Type B pancreatic cell (in vitro differentiated cells): Measurements from ENCODE around the gene STING1. TPM values are rescaled to one million over a fixed set of nuclear protein-coding genes. Genes with fewer than 3 reads are reported as not detected.
"Not testable (repeated sequence)": the region's sequence is repeated elsewhere in the genome, so short reads cannot be mapped to it uniquely, and the experiment has no call there.

Experiments
- DNase-seq: peaks from one replicate; pipeline ENCODE4 v3.0.0; 2021; ENCODE audit warnings: mixed read lengths; ENCODE audit not compliant: unreplicated experiment; ENCODE audit errors: extremely low spot score
- H3K27ac Mint-ChIP-seq: 2 replicates; pipeline ENCODE4 v1.8.0; 2021; ENCODE audit warnings: mild to moderate bottlenecking, mixed read lengths
- H3K27me3 Mint-ChIP-seq: 2 replicates; pipeline ENCODE4 v1.8.0; 2021; ENCODE audit warnings: mixed read lengths
- H3K36me3 Mint-ChIP-seq: 2 replicates; pipeline ENCODE4 v1.8.0; 2021; ENCODE audit warnings: mixed read lengths
- H3K4me1 Mint-ChIP-seq: one replicate; pipeline ENCODE4 v1.8.0; 2021; ENCODE audit warnings: mixed read lengths; ENCODE audit not compliant: unreplicated experiment
- H3K4me3 Mint-ChIP-seq: 2 replicates; pipeline ENCODE4 v1.8.0; 2021; ENCODE audit warnings: mild to moderate bottlenecking, mixed read lengths
- H3K9me3 Mint-ChIP-seq: 2 replicates; pipeline ENCODE4 v1.8.0; 2021; ENCODE audit warnings: mixed read lengths
- CTCF ChIP-seq: fragments of 200-600 bp; sonication (generic); conservative IDR thresholded peaks from 2 replicates; pipeline ENCODE4 v1.5.0; 2021; ENCODE audit warnings: antibody characterized with exemption, mild to moderate bottlenecking
- total RNA-seq: library from RNA; stranded (reverse); gene quantifications from 2 replicates; pipeline ENCODE4 v1.2.1, GENCODE V29; 2021; ENCODE audit warnings: low replicate concordance

STING1 gene
- total RNA-seq, 1 donor from 2014 or later, result 7.7 TPM

- DNase-seq, result no peak
- peaks cover 13% of the 10 kb centered on the region for H3K4me1 Mint-ChIP-seq
- peak overlapping the region; percentile 11 for H3K4me3 Mint-ChIP-seq
- H3K9me3 Mint-ChIP-seq, result no peaks in the 10 kb centered on the region
- no peaks in the 10 kb centered on the region for H3K36me3 Mint-ChIP-seq
- H3K27ac Mint-ChIP-seq, result no peak overlapping the region
- peak; percentile 10 for TF ChIP-seq CTCF
- H3K27me3 Mint-ChIP-seq, result peaks cover 5% of the 10 kb centered on the region
Measured at GRCh38 chr5:139513852-139514485, 31.4 kb upstream of the STING1 start.

- TF ChIP-seq CTCF, result peak; percentile 76
- H3K27ac Mint-ChIP-seq, H3K4me1 Mint-ChIP-seq, H3K9me3 Mint-ChIP-seq, H3K27me3 Mint-ChIP-seq, H3K36me3 Mint-ChIP-seq: not testable (repeated sequence)
- peak; percentile 70 for DNase-seq
- H3K4me3 Mint-ChIP-seq, result peak overlapping the region; percentile 11
Measured at GRCh38 chr5:139513434-139513833, 30.9 kb upstream of the STING1 start.

GRCh38 chr5:139512786-139513390, 30.3 kb upstream of the STING1 start:
- no peak overlapping the region for H3K4me3 Mint-ChIP-seq
- H3K4me1 Mint-ChIP-seq, result peaks cover 4% of the 10 kb centered on the region
- DNase-seq, result no peak
- H3K9me3 Mint-ChIP-seq, result no peaks in the 10 kb centered on the region
- H3K36me3 Mint-ChIP-seq, result no peaks in the 10 kb centered on the region
- H3K27ac Mint-ChIP-seq, result no peak overlapping the region
- TF ChIP-seq CTCF, result no peak
- peaks cover 8% of the 10 kb centered on the region for H3K27me3 Mint-ChIP-seq

- H3K36me3 Mint-ChIP-seq, H3K27me3 Mint-ChIP-seq, H3K4me1 Mint-ChIP-seq, H3K4me3 Mint-ChIP-seq, H3K27ac Mint-ChIP-seq, H3K9me3 Mint-ChIP-seq, DNase-seq: not testable (repeated sequence)
Measured at GRCh38 chr5:139504722-139505121, 22.2 kb upstream of the STING1 start.

GRCh38 chr5:139503879-139504278, 21.3 kb upstream of the STING1 start:
- H3K9me3 Mint-ChIP-seq, H3K36me3 Mint-ChIP-seq, H3K27ac Mint-ChIP-seq, DNase-seq, H3K4me1 Mint-ChIP-seq, H3K27me3 Mint-ChIP-seq: not testable (repeated sequence)
- peak overlapping the region; percentile 70 for H3K4me3 Mint-ChIP-seq

GRCh38 chr5:139503036-139503817, 20.7 kb upstream of the STING1 start:
- not testable (repeated sequence) for H3K4me1 Mint-ChIP-seq, H3K36me3 Mint-ChIP-seq, H3K27ac Mint-ChIP-seq, H3K9me3 Mint-ChIP-seq, H3K27me3 Mint-ChIP-seq, DNase-seq
- H3K4me3 Mint-ChIP-seq, result peak overlapping the region; percentile 70

- TF ChIP-seq CTCF, result no peak
- Mint-ChIP-seq H3K27me3 (peaks cover 3% of the 10 kb centered on the region), H3K36me3 (no peaks in the 10 kb centered on the region), H3K4me3 (no peak overlapping the region), H3K9me3 (no peaks in the 10 kb centered on the region), H3K4me1 (peaks cover 10% of the 10 kb centered on the region), H3K27ac (no peak overlapping the region)
- no peak for DNase-seq
Measured at GRCh38 chr5:139501381-139501780, 18.8 kb upstream of the STING1 start.
